Hepatocyte (in vitro differentiated cells): Measurements from ENCODE around the gene NCAPG2. TPM values are rescaled to one million over a fixed set of nuclear protein-coding genes. Genes with fewer than 3 reads are reported as not detected.

ENCODE experiments used
- DNase-seq: peaks from one replicate; pipeline ENCODE4 v3.0.0-alpha.2; 2016; ENCODE audit warnings: low spot score
- H2AFZ ChIP-seq: fragments of 200-600 bp; sonication (generic); 2 replicates; pipeline ENCODE4 v1.6.0; 2016; ENCODE audit warnings: antibody characterized with exemption, mild to moderate bottlenecking
- H3K27ac ChIP-seq: fragments of 200-600 bp; sonication (generic); 2 replicates; pipeline ENCODE4 v1.5.1; 2016; ENCODE audit warnings: mild to moderate bottlenecking
- H3K27me3 ChIP-seq: fragments of 200-600 bp; sonication (generic); 2 replicates; pipeline ENCODE4 v1.6.1; 2016
- H3K36me3 ChIP-seq: fragments of 200-600 bp; sonication (generic); replicated peaks from 2 replicates; pipeline ENCODE4 v1.5.1; 2016; ENCODE audit warnings: low read depth; ENCODE audit not compliant: insufficient read depth
- H3K4me1 ChIP-seq: fragments of 200-600 bp; sonication (generic); 2 replicates; pipeline ENCODE4 v1.5.1; 2016; ENCODE audit warnings: mild to moderate bottlenecking, moderate library complexity; ENCODE audit not compliant: insufficient read depth
- H3K4me2 ChIP-seq: fragments of 200-600 bp; sonication (generic); 2 replicates; pipeline ENCODE4 v1.6.0; 2016
- H3K4me3 ChIP-seq: fragments of 200-600 bp; sonication (generic); 2 replicates; pipeline ENCODE4 v1.5.1; 2016; ENCODE audit warnings: mild to moderate bottlenecking
- H3K79me2 ChIP-seq: fragments of 200-600 bp; sonication (generic); 2 replicates; pipeline ENCODE4 v1.6.0; 2017; ENCODE audit warnings: mild to moderate bottlenecking
- H3K9me2 ChIP-seq: fragments of 200-600 bp; sonication (generic); replicated peaks from 2 replicates; pipeline ENCODE4 v1.6.0; 2017; ENCODE audit warnings: mild to moderate bottlenecking; ENCODE audit not compliant: insufficient read depth
- H3K9me3 ChIP-seq: fragments of 200-600 bp; sonication (generic); 2 replicates; pipeline ENCODE4 v1.5.1; 2016; ENCODE audit warnings: low read depth, mild to moderate bottlenecking
- H4K20me1 ChIP-seq: fragments of 200-600 bp; sonication (generic); 2 replicates; pipeline ENCODE4 v1.6.0; 2016; ENCODE audit warnings: mild to moderate bottlenecking; ENCODE audit not compliant: insufficient read depth, poor library complexity, severe bottlenecking
- EZH2 ChIP-seq: fragments of 200-600 bp; sonication (generic); IDR thresholded peaks from 2 replicates; pipeline ENCODE4 v1.6.1; 2016; ENCODE audit warnings: antibody characterized with exemption, mild to moderate bottlenecking, borderline replicate concordance
- EZH2phosphoT487 ChIP-seq: fragments of 200-600 bp; sonication (generic); IDR thresholded peaks from one replicate; pipeline ENCODE4 v1.6.1; 2018; ENCODE audit warnings: antibody characterized with exemption, mild to moderate bottlenecking, low read depth, moderate library complexity; ENCODE audit not compliant: unreplicated experiment, severe bottlenecking
- WGBS: methylation state at CpG from one replicate; pipeline ENCODE4 v1.1.6; 2016; ENCODE audit warnings: low lambda C conversion rate; ENCODE audit errors: missing lambda C conversion rate; 5-methylcytosine and 5-hydroxymethylcytosine counted together
- polyA plus RNA-seq: library from polyadenylated mRNA; unstranded; fragments of >200 nt; fragmentation: Nextera tagmentation; extraction: Ambion mirVana; gene quantifications from 2 replicates; pipeline ENCODE4 v1.2.1, GENCODE V29; 2016
- total RNA-seq: library from RNA; depleted of rRNA; stranded (reverse); fragments of >200 nt; gene quantifications from 2 replicates; pipeline ENCODE4 v1.2.3, GENCODE V29; 2014
- TF ChIP-seq, protein P1 (sequence below): fragments of 200-600 bp; sonication (generic); IDR thresholded peaks from 2 replicates; pipeline ENCODE4 v1.5.1; 2016; ENCODE audit warnings: antibody characterized with exemption, mild to moderate bottlenecking; ENCODE audit not compliant: poor library complexity

The NCAPG2 gene
- total and polyA plus RNA-seq, 2 experiments from 2014 or later: 6.2 to 9.5 TPM

DNA sequence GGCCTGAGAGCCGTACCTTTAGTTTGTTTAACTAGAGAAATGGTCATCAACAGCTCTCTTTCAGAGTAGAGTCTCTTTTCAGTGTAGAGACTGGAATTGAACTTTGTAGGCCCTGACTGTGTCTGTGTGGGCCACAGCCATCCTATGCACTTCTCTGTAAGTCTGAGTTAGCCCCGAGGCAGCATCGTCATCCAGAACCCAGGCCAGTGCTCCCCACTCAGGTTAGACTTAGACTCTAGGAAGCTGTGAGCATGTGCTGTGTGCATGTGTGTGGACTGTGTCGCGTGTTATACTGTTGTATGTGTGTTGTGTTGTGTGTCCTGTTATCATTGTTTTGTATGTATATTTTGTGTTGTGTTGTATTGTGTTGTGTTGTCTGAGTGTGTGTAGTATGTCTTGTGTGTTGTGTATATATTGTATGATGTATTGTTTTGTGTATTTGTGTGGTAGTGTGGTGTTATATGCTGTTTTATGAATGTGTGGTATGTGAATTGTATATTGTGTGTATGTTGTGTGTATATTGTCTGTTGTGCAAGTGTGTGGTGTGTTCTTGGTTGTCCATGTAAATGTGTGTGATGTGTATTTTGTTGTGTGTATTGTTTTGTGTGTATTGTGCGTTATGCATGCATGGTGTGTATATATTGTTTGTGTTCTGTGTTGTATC, 18.1 kb upstream of the NCAPG2 start:
- Histone ChIP-seq H3K9me3 (no peaks in the 10 kb centered on the region), H3K27me3 (no peaks in the 10 kb centered on the region), H3K4me2 (no peak overlapping the region), H2AFZ (no peak overlapping the region), H3K4me3 (no peak overlapping the region), H3K27ac (no peak overlapping the region), H4K20me1 (no peaks in the 10 kb centered on the region), H3K9me2 (no peaks in the 10 kb centered on the region), H3K4me1 (no peaks in the 10 kb centered on the region), H3K36me3 (no peaks in the 10 kb centered on the region), H3K79me2 (no peaks in the 10 kb centered on the region)
- DNase-seq: no peak
- no peak for TF ChIP-seq EZH2phosphoT487
- TF ChIP-seq EZH2: no peak
- TF ChIP-seq, protein P1, sequence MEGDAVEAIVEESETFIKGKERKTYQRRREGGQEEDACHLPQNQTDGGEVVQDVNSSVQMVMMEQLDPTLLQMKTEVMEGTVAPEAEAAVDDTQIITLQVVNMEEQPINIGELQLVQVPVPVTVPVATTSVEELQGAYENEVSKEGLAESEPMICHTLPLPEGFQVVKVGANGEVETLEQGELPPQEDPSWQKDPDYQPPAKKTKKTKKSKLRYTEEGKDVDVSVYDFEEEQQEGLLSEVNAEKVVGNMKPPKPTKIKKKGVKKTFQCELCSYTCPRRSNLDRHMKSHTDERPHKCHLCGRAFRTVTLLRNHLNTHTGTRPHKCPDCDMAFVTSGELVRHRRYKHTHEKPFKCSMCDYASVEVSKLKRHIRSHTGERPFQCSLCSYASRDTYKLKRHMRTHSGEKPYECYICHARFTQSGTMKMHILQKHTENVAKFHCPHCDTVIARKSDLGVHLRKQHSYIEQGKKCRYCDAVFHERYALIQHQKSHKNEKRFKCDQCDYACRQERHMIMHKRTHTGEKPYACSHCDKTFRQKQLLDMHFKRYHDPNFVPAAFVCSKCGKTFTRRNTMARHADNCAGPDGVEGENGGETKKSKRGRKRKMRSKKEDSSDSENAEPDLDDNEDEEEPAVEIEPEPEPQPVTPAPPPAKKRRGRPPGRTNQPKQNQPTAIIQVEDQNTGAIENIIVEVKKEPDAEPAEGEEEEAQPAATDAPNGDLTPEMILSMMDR: no peak
- WGBS: 92% methylated on average over 6 of the region's 6 CpGs

DNA sequence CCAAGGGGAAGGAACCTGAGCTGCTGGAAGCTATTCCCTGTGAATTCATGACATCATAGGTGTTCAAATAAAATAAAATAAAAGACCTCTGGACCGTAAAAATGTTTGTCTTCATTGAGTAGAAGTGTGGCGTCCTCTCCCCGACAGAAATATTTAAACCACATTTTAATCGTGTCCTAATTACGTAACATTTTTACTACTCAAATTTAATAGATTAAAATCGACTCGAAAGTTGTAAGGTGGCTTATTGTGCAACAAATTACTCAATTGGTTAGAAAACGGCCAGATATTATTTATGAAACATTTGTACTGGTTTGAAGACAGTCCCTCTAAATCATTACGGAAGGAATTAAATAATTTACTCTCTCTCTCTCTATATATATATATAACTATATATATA, 15.5 kb upstream of the NCAPG2 start:
- Histone ChIP-seq H3K79me2 (no peaks in the 10 kb centered on the region), H4K20me1 (no peaks in the 10 kb centered on the region), H2AFZ (no peak overlapping the region), H3K4me2 (no peak overlapping the region), H3K9me3 (no peaks in the 10 kb centered on the region), H3K4me3 (no peak overlapping the region), H3K4me1 (no peaks in the 10 kb centered on the region), H3K27me3 (no peaks in the 10 kb centered on the region), H3K9me2 (no peaks in the 10 kb centered on the region), H3K36me3 (no peaks in the 10 kb centered on the region), H3K27ac (no peak overlapping the region)
- TF ChIP-seq, protein P1: no peak
- no peak for TF ChIP-seq EZH2
- no peak for DNase-seq
- WGBS: 93% methylated on average over 9 of the region's 9 CpGs

GRCh38 chr7:158716802-158717201, 12.2 kb upstream of the NCAPG2 start:
- no peaks in the 10 kb centered on the region for H3K36me3 ChIP-seq
- no peak overlapping the region for H3K4me2 ChIP-seq
- H4K20me1 ChIP-seq: no peaks in the 10 kb centered on the region
- no peak overlapping the region for H2AFZ ChIP-seq
- H3K9me2 ChIP-seq: no peaks in the 10 kb centered on the region
- H3K27ac ChIP-seq: no peak overlapping the region
- H3K27me3 ChIP-seq: no peaks in the 10 kb centered on the region
- no peak overlapping the region for H3K4me3 ChIP-seq
- DNase-seq: no peak
- TF ChIP-seq EZH2phosphoT487 (no peak), EZH2 (no peak)
- TF ChIP-seq, protein P1: no peak
- H3K79me2 ChIP-seq: no peaks in the 10 kb centered on the region
- no peaks in the 10 kb centered on the region for H3K4me1 ChIP-seq
- no peaks in the 10 kb centered on the region for H3K9me3 ChIP-seq
- 86% methylated on average over 1 of the region's 1 CpG for WGBS

DNA sequence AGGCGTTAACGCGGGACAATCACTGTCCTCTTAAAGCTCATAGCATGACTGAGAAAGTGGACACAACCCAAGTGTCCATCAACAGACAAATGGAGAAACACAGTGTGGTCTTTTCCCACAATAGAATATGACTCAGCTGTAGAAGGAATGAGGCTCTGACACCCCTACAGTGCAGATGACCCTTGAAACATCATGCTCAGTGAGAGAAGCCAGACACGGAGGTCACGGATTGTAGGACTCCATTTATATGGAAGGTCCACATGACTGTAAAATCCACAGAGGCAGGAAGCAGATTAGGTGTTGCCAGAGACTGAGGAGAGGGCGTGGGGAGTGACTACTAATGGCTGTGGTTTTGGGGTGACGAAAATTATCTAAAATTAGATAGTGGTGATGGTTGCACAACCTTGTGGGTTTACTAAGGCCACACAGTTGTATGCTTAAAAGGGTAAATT, 6.1 kb upstream of the NCAPG2 start:
- H4K20me1 ChIP-seq: no peaks in the 10 kb centered on the region
- no peak for DNase-seq
- H3K27ac ChIP-seq: no peak overlapping the region
- no peak overlapping the region for H3K4me3 ChIP-seq
- no peak overlapping the region for H2AFZ ChIP-seq
- no peaks in the 10 kb centered on the region for H3K79me2 ChIP-seq
- TF ChIP-seq EZH2 (no peak), EZH2phosphoT487 (no peak)
- TF ChIP-seq, protein P1: no peak
- WGBS: 86% methylated on average over 7 of the region's 7 CpGs
- no peaks in the 10 kb centered on the region for H3K9me2 ChIP-seq
- no peaks in the 10 kb centered on the region for H3K36me3 ChIP-seq
- no peaks in the 10 kb centered on the region for H3K27me3 ChIP-seq
- no peak overlapping the region for H3K4me2 ChIP-seq
- no peaks in the 10 kb centered on the region for H3K9me3 ChIP-seq
- H3K4me1 ChIP-seq: no peaks in the 10 kb centered on the region
